Neural progenitor cell (in vitro differentiated cells): ENCODE results near the gene SUN1. TPM values are rescaled to one million over a fixed set of nuclear protein-coding genes. Genes with fewer than 3 reads are reported as not detected.
"Not testable (repeated sequence)": the region's sequence is repeated elsewhere in the genome, so short reads cannot be mapped to it uniquely, and the experiment has no call there.

ENCODE experiments used
- DNase-seq: peaks from one replicate; pipeline ENCODE4 v3.0.0-alpha.2; 2016; ENCODE audit warnings: low spot score
- H2AFZ ChIP-seq: fragments of 200-600 bp; sonication (generic); replicated peaks from 2 replicates; pipeline ENCODE4 v1.6.1; 2016; ENCODE audit warnings: antibody characterized with exemption
- H3F3A ChIP-seq: fragments of 200-600 bp; sonication (generic); 2 replicates; pipeline ENCODE4 v1.6.1; 2016; ENCODE audit warnings: antibody characterized with exemption, low read depth
- H3K27ac ChIP-seq: fragments of 200-600 bp; sonication (generic); 2 replicates; pipeline ENCODE4 v1.5.1; 2016; ENCODE audit warnings: mild to moderate bottlenecking
- H3K27me3 ChIP-seq: fragments of 200-600 bp; sonication (generic); 2 replicates; pipeline ENCODE4 v1.6.1; 2016; ENCODE audit warnings: mild to moderate bottlenecking, moderate library complexity
- H3K36me3 ChIP-seq: fragments of 200-600 bp; sonication (generic); 2 replicates; pipeline ENCODE4 v1.5.1; 2016
- H3K4me1 ChIP-seq: fragments of 200-600 bp; sonication (generic); 2 replicates; pipeline ENCODE4 v1.6.1; 2016; ENCODE audit warnings: mixed run types
- H3K4me2 ChIP-seq: fragments of 200-600 bp; sonication (generic); 2 replicates; pipeline ENCODE4 v1.6.1; 2016
- H3K4me3 ChIP-seq: fragments of 200-600 bp; sonication (generic); 2 replicates; pipeline ENCODE4 v1.5.1; 2016
- H3K79me2 ChIP-seq: fragments of 200-600 bp; sonication (generic); 2 replicates; pipeline ENCODE4 v1.6.1; 2016; ENCODE audit warnings: low read depth
- H3K9ac ChIP-seq: fragments of 200-600 bp; sonication (generic); 2 replicates; pipeline ENCODE4 v1.6.1; 2016
- H3K9me3 ChIP-seq: fragments of 200-600 bp; sonication (generic); 2 replicates; pipeline ENCODE4 v1.5.1; 2016; ENCODE audit warnings: low read depth
- H4K20me1 ChIP-seq: fragments of 200-600 bp; sonication (generic); 2 replicates; pipeline ENCODE4 v1.6.1; 2016; ENCODE audit warnings: low read depth
- H3K27ac Mint-ChIP-seq: 3 replicates; pipeline ENCODE4 v1.8.0; 2021; ENCODE audit warnings: mixed read lengths
- H3K27me3 Mint-ChIP-seq: 2 replicates; pipeline ENCODE4 v1.8.0; 2022; ENCODE audit warnings: low read depth, mild to moderate bottlenecking, inconsistent platforms, moderate library complexity, mixed read lengths; ENCODE audit not compliant: insufficient read depth
- H3K36me3 Mint-ChIP-seq: 3 replicates; pipeline ENCODE4 v1.8.0; 2021; ENCODE audit warnings: mixed read lengths
- H3K4me1 Mint-ChIP-seq: 3 replicates; pipeline ENCODE4 v1.8.0; 2021; ENCODE audit warnings: mixed read lengths
- H3K4me3 Mint-ChIP-seq: 3 replicates; pipeline ENCODE4 v1.8.0; 2021; ENCODE audit warnings: mild to moderate bottlenecking, moderate library complexity, mixed read lengths
- H3K9me3 Mint-ChIP-seq: 3 replicates; pipeline ENCODE4 v1.8.0; 2020; ENCODE audit warnings: mixed read lengths
- CTCF ChIP-seq: fragments of 200-600 bp; sonication (generic); IDR thresholded peaks from 2 replicates; pipeline ENCODE4 v1.5.1; 2017; ENCODE audit warnings: antibody characterized with exemption, mild to moderate bottlenecking
- EZH2 ChIP-seq: fragments of 200-600 bp; sonication (generic); IDR thresholded peaks from 2 replicates; pipeline ENCODE4 v1.6.1; 2017; ENCODE audit warnings: antibody characterized with exemption, mild to moderate bottlenecking, moderate library complexity
- EZH2phosphoT487 ChIP-seq: fragments of 200-600 bp; sonication (generic); IDR thresholded peaks from 2 replicates; pipeline ENCODE4 v1.6.1; 2017; ENCODE audit warnings: antibody characterized with exemption
- total RNA-seq: library from RNA; depleted of rRNA; stranded (reverse); fragments of >200 nt; gene quantifications from 2 replicates; pipeline ENCODE4 v1.2.3, GENCODE V29; 2015; ENCODE audit warnings: low replicate concordance

The SUN1 gene
- total RNA-seq, 1 donor from 2014 or later: 104 TPM

- Mint-ChIP-seq H3K27ac (no peak overlapping the region), H3K4me1 (peaks cover 3% of the 10 kb centered on the region), H3K9me3 (peaks cover 7% of the 10 kb centered on the region), H3K4me3 (no peak overlapping the region), H3K36me3 (peaks cover 5% of the 10 kb centered on the region), H3K27me3 (no peaks in the 10 kb centered on the region)
- H3K9me3 ChIP-seq: no peaks in the 10 kb centered on the region
- peaks cover 3% of the 10 kb centered on the region for H3K4me1 ChIP-seq
- H3K27ac ChIP-seq: no peak overlapping the region
- H4K20me1 ChIP-seq: no peaks in the 10 kb centered on the region
- H3K4me3 ChIP-seq: no peak overlapping the region
- no peak overlapping the region for H3K4me2 ChIP-seq
- no peak for DNase-seq
- TF ChIP-seq CTCF: no peak
- no peak for TF ChIP-seq EZH2
- no peak for TF ChIP-seq EZH2phosphoT487
- no peaks in the 10 kb centered on the region for H3K27me3 ChIP-seq
- no peaks in the 10 kb centered on the region for H3F3A ChIP-seq
- no peak overlapping the region for H2AFZ ChIP-seq
- no peaks in the 10 kb centered on the region for H3K79me2 ChIP-seq
- no peak overlapping the region for H3K9ac ChIP-seq
- no peaks in the 10 kb centered on the region for H3K36me3 ChIP-seq
Measured at GRCh38 chr7:803243-803635, 29.0 kb upstream of the SUN1 start.

- not testable (repeated sequence) for H2AFZ ChIP-seq, H3K36me3 Mint-ChIP-seq, H3F3A ChIP-seq, H3K36me3 ChIP-seq, H3K27ac ChIP-seq, H3K27me3 Mint-ChIP-seq, H3K4me3 ChIP-seq, H3K9ac ChIP-seq, H3K27me3 ChIP-seq, H3K4me3 Mint-ChIP-seq, H3K9me3 Mint-ChIP-seq, H4K20me1 ChIP-seq, H3K9me3 ChIP-seq, H3K4me1 Mint-ChIP-seq, H3K79me2 ChIP-seq, H3K27ac Mint-ChIP-seq, H3K4me1 ChIP-seq, H3K4me2 ChIP-seq, DNase-seq
Measured at GRCh38 chr7:803796-804195, 28.5 kb upstream of the SUN1 start.

- no peak for DNase-seq
- H2AFZ ChIP-seq: no peak overlapping the region
- H3K27ac ChIP-seq: no peak overlapping the region
- H3K9me3 Mint-ChIP-seq: peaks cover 5% of the 10 kb centered on the region
- no peak overlapping the region for H3K27ac Mint-ChIP-seq
- no peaks in the 10 kb centered on the region for H3K36me3 ChIP-seq
- H3K4me2 ChIP-seq: no peak overlapping the region
- H3K4me1 ChIP-seq: peaks cover 3% of the 10 kb centered on the region
- H3K36me3 Mint-ChIP-seq: no peaks in the 10 kb centered on the region
- no peak for TF ChIP-seq CTCF
- no peak for TF ChIP-seq EZH2
- no peak for TF ChIP-seq EZH2phosphoT487
- H3K27me3 Mint-ChIP-seq: no peaks in the 10 kb centered on the region
- H3K79me2 ChIP-seq: no peaks in the 10 kb centered on the region
- no peaks in the 10 kb centered on the region for H3F3A ChIP-seq
- no peaks in the 10 kb centered on the region for H3K9me3 ChIP-seq
- H3K27me3 ChIP-seq: no peaks in the 10 kb centered on the region
- peaks cover 3% of the 10 kb centered on the region for H3K4me1 Mint-ChIP-seq
- no peaks in the 10 kb centered on the region for H4K20me1 ChIP-seq
- no peak overlapping the region for H3K9ac ChIP-seq
- H3K4me3 ChIP-seq: no peak overlapping the region
- H3K4me3 Mint-ChIP-seq: no peak overlapping the region
Measured at GRCh38 chr7:805261-805660, 27.0 kb upstream of the SUN1 start.

- H3K27me3 Mint-ChIP-seq: peaks cover 13% of the 10 kb centered on the region
- Histone ChIP-seq H2AFZ (peak overlapping the region; percentile 27), H3K4me2 (peak overlapping the region; percentile 70), H3K36me3 (peaks cover 4% of the 10 kb centered on the region), H3K9ac (no peak overlapping the region), H3K4me3 (peak overlapping the region; percentile 82), H4K20me1 (peaks cover 37% of the 10 kb centered on the region), H3F3A (peaks cover 24% of the 10 kb centered on the region), H3K79me2 (peaks cover 39% of the 10 kb centered on the region), H3K4me1 (peaks cover 14% of the 10 kb centered on the region), H3K9me3 (no peaks in the 10 kb centered on the region), H3K27ac (no peak overlapping the region), H3K27me3 (no peaks in the 10 kb centered on the region)
- peaks cover 4% of the 10 kb centered on the region for H3K9me3 Mint-ChIP-seq
- peak overlapping the region; percentile 36 for H3K27ac Mint-ChIP-seq
- no peak for TF ChIP-seq EZH2phosphoT487
- no peak for TF ChIP-seq CTCF
- peak; percentile 31 for TF ChIP-seq EZH2
- peaks cover 5% of the 10 kb centered on the region for H3K36me3 Mint-ChIP-seq
- H3K4me3 Mint-ChIP-seq: peak overlapping the region; percentile 84
- peaks cover 32% of the 10 kb centered on the region for H3K4me1 Mint-ChIP-seq
- peak; percentile 93 for DNase-seq
Measured at GRCh38 chr7:815284-816216, 16.7 kb upstream of the SUN1 start.
